ENCODE results near the gene UNC119B. TPM values are rescaled to one million over a fixed set of nuclear protein-coding genes. Genes with fewer than 3 reads are reported as not detected.
A peak's percentile ranks its signal among the peaks of the same experiment; 100 is the strongest.

UNC119B gene
- total RNA-seq, 2 experiments from 2014 or later = 17.2 to 27.4 TPM

DNA sequence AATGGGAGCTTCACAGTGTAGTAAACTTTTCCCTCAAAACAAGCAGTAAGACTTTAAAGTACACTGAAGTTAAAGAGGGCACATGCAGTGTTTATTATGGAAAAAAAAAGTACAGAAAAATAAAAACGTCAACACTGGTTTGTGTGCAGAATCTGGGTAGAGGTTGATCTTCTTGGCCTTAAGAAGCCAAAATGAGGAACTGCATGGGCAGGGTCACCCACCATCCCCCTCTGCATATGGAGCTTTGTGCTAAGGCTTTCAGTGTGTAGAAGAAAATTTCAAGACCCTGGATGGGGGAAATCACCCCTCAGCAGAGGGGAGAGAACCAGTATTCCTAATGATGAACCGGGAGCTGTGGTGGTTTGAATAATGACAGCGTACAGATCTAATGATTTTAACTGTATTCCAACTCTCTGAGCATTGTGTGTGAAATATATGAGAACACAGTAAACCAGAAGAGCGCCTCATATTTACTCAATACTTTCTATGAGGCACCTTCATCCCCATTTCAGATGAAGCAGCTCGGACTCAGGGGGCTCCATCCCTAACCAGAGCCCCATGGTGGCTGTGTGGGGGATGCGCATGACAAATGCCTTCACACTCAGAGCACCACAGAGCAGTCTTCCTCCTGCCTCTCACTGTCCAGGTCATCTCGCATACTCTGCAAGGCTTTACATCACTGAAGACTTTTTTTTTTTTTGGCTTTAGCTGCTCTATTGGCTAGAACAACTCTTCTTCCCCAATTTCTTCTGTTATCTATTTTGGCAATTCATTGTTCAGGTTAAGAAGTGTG is 48.7 kb downstream of the UNC119B start:
- no peak for TF ChIP-seq EZH2phosphoT487 (IDR thresholded peaks at IDR 0.05; ENCODE audit: borderline replicate concordance, low read depth, low read length)
- TF ChIP-seq, protein P1, sequence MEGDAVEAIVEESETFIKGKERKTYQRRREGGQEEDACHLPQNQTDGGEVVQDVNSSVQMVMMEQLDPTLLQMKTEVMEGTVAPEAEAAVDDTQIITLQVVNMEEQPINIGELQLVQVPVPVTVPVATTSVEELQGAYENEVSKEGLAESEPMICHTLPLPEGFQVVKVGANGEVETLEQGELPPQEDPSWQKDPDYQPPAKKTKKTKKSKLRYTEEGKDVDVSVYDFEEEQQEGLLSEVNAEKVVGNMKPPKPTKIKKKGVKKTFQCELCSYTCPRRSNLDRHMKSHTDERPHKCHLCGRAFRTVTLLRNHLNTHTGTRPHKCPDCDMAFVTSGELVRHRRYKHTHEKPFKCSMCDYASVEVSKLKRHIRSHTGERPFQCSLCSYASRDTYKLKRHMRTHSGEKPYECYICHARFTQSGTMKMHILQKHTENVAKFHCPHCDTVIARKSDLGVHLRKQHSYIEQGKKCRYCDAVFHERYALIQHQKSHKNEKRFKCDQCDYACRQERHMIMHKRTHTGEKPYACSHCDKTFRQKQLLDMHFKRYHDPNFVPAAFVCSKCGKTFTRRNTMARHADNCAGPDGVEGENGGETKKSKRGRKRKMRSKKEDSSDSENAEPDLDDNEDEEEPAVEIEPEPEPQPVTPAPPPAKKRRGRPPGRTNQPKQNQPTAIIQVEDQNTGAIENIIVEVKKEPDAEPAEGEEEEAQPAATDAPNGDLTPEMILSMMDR (conservative IDR thresholded peaks at IDR 0.05; ENCODE audit: low read length) = no peak
- Histone ChIP-seq H3K4me3 (ENCODE audit: low read depth, low read length, poor library complexity, severe bottlenecking) (no peak overlapping the region), H3K4me1 (ENCODE audit: insufficient read depth, low read length, poor library complexity, severe bottlenecking) (peaks cover 27% of the 10 kb centered on the region), H3K4me2 (ENCODE audit: low read length) (peak overlapping the region; percentile 47), H4K20me1 (ENCODE audit: insufficient read depth, low read length) (no peaks in the 10 kb centered on the region), H3K27ac (ENCODE audit: low read depth, low read length, poor library complexity, severe bottlenecking) (no peak overlapping the region), H3K36me3 (ENCODE audit: insufficient read depth, low read length) (peaks cover 15% of the 10 kb centered on the region; the same call in 1 of the 2 replicates), H3K79me2 (ENCODE audit: insufficient read depth, low read depth, low read length) (no peaks in the 10 kb centered on the region), H3K9me3 (ENCODE audit: low read length) (no peaks in the 10 kb centered on the region; the same call in 1 of the 2 replicates), H2AFZ (ENCODE audit: low read length) (no peak overlapping the region), H3K9me2 (ENCODE audit: insufficient read depth, low read length) (no peaks in the 10 kb centered on the region)
- intact Hi-C loops (cut with micrococcal nuclease; ENCODE audit: unreplicated experiment) = no loop called here
- ChIA-PET POLR2A (interaction anchor here (0.6 to 0.7 kb wide), 2 partner anchors 9 to 290 kb away, joined by 3 to 4 read pairs; no protein-coding TSS in a partner anchor), CTCF (ENCODE audit: unreplicated experiment) (no interaction called here)
- no TSS peak for BruUV-seq (replicated peaks)
- DNase-seq (ENCODE audit: low spot score) = no peak

DNA sequence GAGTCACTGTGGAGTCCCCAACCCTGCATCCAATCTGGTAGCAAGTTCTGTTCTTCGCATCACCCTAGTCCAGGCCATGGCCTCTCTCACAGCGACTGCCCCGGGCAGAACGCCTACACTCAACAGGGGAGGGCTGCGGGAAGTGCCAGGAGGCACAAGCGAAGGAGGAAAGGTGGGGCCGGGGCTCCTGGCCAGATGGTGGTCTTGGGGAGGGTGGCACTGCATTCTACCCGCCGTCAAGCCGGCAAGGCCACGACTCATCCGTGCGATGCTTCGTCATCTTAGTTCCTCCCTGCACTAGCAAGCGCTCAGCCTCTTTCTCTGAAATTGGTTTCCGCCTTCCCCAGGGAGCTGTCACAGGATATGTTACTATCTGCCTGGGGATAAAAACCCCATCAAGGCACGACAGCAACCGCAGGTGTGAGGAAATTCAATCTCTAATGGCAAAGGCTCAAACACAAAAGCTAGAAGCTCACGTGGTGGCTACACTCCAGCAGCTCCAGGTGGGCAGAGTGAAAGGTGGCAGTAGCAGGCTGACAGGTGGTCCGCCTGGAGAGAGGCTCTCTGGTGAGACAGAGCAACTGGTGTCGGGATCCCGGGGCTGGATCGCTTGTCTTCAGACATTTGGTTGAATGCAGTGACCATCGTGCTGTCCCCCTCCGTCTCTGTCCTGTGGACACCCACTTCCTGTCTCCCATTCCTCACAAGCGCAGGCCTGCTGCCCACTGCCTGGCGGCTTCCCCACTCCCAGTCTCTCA is 49.5 kb downstream of the UNC119B start:
- intact Hi-C loops (cut with micrococcal nuclease; ENCODE audit: unreplicated experiment) = loop anchor here (10.0 kb wide), 1 partner anchor 145 kb away; the partner anchor contains the start of gene SPPL3
- Histone ChIP-seq H3K27ac (ENCODE audit: low read depth, low read length, poor library complexity, severe bottlenecking) (peak overlapping the region; percentile 24), H3K9me2 (ENCODE audit: insufficient read depth, low read length) (no peaks in the 10 kb centered on the region), H3K36me3 (ENCODE audit: insufficient read depth, low read length) (peaks cover 23% of the 10 kb centered on the region; the same call in 1 of the 2 replicates), H3K9me3 (ENCODE audit: low read length) (no peaks in the 10 kb centered on the region; the same call in 1 of the 2 replicates), H4K20me1 (ENCODE audit: insufficient read depth, low read length) (no peaks in the 10 kb centered on the region), H3K79me2 (ENCODE audit: insufficient read depth, low read depth, low read length) (no peaks in the 10 kb centered on the region), H3K4me2 (ENCODE audit: low read length) (peak overlapping the region; percentile 47), H3K4me3 (ENCODE audit: low read depth, low read length, poor library complexity, severe bottlenecking) (no peak overlapping the region), H3K4me1 (ENCODE audit: insufficient read depth, low read length, poor library complexity, severe bottlenecking) (peaks cover 27% of the 10 kb centered on the region), H2AFZ (ENCODE audit: low read length) (no peak overlapping the region)
- no TSS peak for BruUV-seq (replicated peaks)
- TF ChIP-seq, protein P1 (conservative IDR thresholded peaks at IDR 0.05; ENCODE audit: low read length) = no peak
- TF ChIP-seq EZH2phosphoT487 (IDR thresholded peaks at IDR 0.05; ENCODE audit: borderline replicate concordance, low read depth, low read length) = no peak
- CTCF ChIA-PET (ENCODE audit: unreplicated experiment) = interaction anchor here (0.6 kb wide), 1 partner anchor 780 kb away, joined by 7 read pairs; no protein-coding TSS in a partner anchor
- peak; percentile 85 for DNase-seq (ENCODE audit: low spot score)
- POLR2A ChIA-PET = no interaction called here

Measured in OCI-LY7 (cell line).